Mucosa of descending colon (tissue), 3 donors: ENCODE measurements around the gene FN3K. TPM values are rescaled to one million over a fixed set of nuclear protein-coding genes. Genes with fewer than 3 reads are reported as not detected.
"Not testable (repeated sequence)": the region's sequence is repeated elsewhere in the genome, so short reads cannot be mapped to it uniquely, and the experiment has no call there.

Source experiments
- ATAC-seq: fragments of 200-7000 bp; cut with Tn5 transposase; one replicate; pipeline ENCODE4 v1.9.1; 2020; ENCODE audit warnings: mild to moderate bottlenecking, moderate library complexity
- DNase-seq, 3 donors: peaks; one replicate each; pipeline ENCODE4 v3.0.0-alpha.2; 2020
- H3K36me3 ChIP-seq: fragments of 200-600 bp; one replicate; pipeline ENCODE4 v1.8.0; 2021; ENCODE audit warnings: low read depth, mild to moderate bottlenecking
- H3K4me1 ChIP-seq: fragments of 200-600 bp; one replicate; pipeline ENCODE4 v1.8.0; 2021; ENCODE audit warnings: low read depth, mild to moderate bottlenecking
- H3K4me3 ChIP-seq: fragments of 200-600 bp; one replicate; pipeline ENCODE4 v1.8.0; 2021; ENCODE audit warnings: mild to moderate bottlenecking
- H3K9me3 ChIP-seq: fragments of 200-600 bp; one replicate; pipeline ENCODE4 v1.8.0; 2021; ENCODE audit warnings: mild to moderate bottlenecking
- intact Hi-C, 2 donors: fragments of 100-400 bp; cut with DNase I in 1 of 2; cut with micrococcal nuclease in 1 of 2; formaldehyde crosslinking; loops; one replicate each; pipeline versions ENCODE4 v1.11.0 to v1.11.1; 2022; cut with DNase I, micrococcal nuclease
- total RNA-seq, 3 donors: library from RNA; stranded (reverse); fragmentation: NEBNext Ultra II Directional in 2 of 3; extraction: Animal tissue kit (Norgen Biotek cat#: 25700) in 2 of 3; gene quantifications; one replicate each; pipeline versions ENCODE4 v1.2.1 to v1.2.4, GENCODE V29; 2021 to 2023
- TF ChIP-seq, protein P1 (sequence below): fragments of 200-600 bp; IDR thresholded peaks from one replicate; pipeline ENCODE4 v1.8.0; 2022; ENCODE audit warnings: antibody characterized with exemption, mild to moderate bottlenecking
- donor health status: DM: no; HTN: no; CAD: no; lungs with moderate emphysema.
- donor health status: DM: no; HTN: no; CAD: no.
- donor health status: DM: no; HTN: yes; CAD: no.

Gene FN3K
- total RNA-seq, 3 donors from 2014 or later = 39.4 to 45.5 (median 40.8) TPM

DNA sequence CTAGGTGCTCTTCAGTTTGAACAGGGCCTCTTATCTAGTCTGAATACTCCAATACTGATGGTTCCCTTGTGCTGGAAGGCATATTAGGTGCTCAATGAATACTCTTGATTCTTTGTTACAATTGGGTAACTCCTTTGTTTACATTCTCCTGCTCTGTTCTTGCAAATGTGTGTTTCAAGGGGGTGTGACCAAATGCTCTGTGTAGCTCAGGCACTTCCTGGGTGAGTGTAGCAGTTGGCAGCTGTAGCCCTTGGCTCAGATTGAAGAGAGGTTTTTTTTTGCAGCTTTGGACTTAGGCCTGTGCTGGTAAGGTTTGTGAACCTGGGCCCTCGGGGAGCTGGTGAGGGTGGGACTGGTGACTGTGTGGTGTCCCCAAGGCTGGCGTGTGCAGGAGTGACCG is 36.6 kb downstream of the FN3K start:
- intact Hi-C loops = no loop called here
- TF ChIP-seq, protein P1, sequence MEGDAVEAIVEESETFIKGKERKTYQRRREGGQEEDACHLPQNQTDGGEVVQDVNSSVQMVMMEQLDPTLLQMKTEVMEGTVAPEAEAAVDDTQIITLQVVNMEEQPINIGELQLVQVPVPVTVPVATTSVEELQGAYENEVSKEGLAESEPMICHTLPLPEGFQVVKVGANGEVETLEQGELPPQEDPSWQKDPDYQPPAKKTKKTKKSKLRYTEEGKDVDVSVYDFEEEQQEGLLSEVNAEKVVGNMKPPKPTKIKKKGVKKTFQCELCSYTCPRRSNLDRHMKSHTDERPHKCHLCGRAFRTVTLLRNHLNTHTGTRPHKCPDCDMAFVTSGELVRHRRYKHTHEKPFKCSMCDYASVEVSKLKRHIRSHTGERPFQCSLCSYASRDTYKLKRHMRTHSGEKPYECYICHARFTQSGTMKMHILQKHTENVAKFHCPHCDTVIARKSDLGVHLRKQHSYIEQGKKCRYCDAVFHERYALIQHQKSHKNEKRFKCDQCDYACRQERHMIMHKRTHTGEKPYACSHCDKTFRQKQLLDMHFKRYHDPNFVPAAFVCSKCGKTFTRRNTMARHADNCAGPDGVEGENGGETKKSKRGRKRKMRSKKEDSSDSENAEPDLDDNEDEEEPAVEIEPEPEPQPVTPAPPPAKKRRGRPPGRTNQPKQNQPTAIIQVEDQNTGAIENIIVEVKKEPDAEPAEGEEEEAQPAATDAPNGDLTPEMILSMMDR = no peak
- H3K9me3 ChIP-seq = no peaks in the 10 kb centered on the region
- no peaks in the 10 kb centered on the region for H3K36me3 ChIP-seq
- H3K4me1 ChIP-seq = peaks cover 13% of the 10 kb centered on the region
- H3K4me3 ChIP-seq = no peak overlapping the region
- ATAC-seq (peak; percentile 91), DNase-seq (peak; percentile 55 to 65 (median 62))

DNA sequence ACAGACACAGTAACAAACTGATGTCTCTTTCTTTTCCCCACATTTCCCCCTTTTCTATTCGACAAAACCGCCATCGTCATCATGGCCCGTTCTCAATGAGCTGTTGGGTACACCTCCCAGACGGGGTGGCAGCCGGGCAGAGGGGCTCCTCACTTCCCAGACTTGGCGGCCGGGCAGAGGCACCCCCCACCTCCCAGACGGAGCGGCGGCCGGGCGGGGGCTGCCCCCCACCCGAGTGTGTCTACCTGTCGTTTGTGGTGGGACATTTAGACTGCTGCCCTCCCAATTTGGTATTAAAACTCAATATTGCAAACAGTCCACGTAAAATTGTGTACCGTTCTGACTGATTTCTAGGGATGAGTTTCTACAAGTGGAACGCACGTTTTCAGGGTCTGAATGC is 39.0 kb downstream of the FN3K start:
- DNase-seq, ATAC-seq, H3K4me3 ChIP-seq, intact Hi-C loops, H3K36me3 ChIP-seq, H3K9me3 ChIP-seq: not testable (repeated sequence)
- H3K4me1 ChIP-seq = peaks cover 13% of the 10 kb centered on the region

DNA sequence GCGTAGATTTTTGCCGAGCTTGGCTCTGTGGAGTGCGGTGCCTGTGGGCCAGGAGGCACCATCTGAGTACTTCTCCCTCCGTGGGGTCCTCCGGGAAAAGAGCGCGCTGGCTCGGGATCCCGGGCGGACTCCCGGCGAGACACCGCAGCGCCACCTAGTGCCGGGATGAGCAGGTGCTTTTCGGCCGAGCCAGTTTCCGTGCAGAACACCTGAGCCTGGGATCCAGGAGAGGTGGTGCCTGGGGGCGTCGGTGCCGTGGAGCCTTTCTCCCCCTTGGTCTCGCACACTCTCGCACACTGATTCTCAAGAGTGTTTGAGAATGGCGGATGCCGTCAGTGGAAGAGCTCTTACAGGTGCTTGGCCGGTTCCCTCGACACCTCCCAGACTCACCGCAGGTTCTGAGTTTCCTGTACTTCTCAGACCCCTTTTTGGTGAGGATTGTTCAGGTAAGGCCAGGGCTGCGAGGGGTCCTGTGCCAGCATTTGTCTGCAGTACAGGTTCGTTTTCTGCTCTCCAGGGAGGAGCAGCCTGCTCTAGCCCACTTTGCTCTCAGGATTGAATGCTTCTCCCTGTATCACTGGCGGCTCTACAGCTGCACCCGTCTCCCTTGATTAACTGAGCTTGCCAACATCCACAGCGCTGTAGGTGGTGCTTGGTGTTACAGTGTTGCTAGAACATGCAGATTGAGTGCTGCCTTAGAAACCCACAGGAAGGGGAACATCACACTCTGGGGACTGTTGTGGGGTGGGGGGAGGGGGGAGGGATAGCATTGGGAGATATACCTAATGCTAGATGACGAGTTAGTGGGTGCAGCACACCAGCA is 39.8 kb downstream of the FN3K start:
- H3K36me3 ChIP-seq = no peaks in the 10 kb centered on the region
- peaks cover 13% of the 10 kb centered on the region for H3K4me1 ChIP-seq
- intact Hi-C loops = no loop called here
- H3K4me3 ChIP-seq = no peak overlapping the region
- DNase-seq (peak; percentile 72 to 83 (median 82)), ATAC-seq (peak; percentile 73)
- no peaks in the 10 kb centered on the region for H3K9me3 ChIP-seq
- TF ChIP-seq, protein P1 = peak; percentile 83

DNA sequence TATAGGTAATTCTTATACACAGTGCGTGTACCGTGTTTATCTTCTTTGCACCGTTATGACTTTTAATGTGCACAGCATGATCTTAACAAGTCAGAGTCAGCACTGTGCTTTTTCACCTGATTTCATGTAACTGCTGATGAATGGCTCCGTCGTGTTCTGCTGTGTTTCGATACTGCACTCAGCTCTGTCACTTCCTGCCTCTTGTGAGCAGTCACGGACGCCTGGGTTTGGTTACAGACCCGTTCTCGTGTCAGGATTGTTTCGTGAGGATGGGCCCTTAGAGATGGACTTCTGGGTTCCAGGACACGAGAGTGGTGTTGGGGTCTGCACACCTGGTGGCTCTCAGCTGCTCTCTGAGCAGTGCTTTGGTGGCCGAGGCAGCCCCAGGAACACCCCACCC is 41.0 kb downstream of the FN3K start:
- no peak for DNase-seq
- intact Hi-C loops = no loop called here
- TF ChIP-seq, protein P1 = no peak
- H3K4me3 ChIP-seq = no peak overlapping the region
- no peaks in the 10 kb centered on the region for H3K9me3 ChIP-seq
- peaks cover 13% of the 10 kb centered on the region for H3K4me1 ChIP-seq
- ATAC-seq = no peak
- no peaks in the 10 kb centered on the region for H3K36me3 ChIP-seq

DNA sequence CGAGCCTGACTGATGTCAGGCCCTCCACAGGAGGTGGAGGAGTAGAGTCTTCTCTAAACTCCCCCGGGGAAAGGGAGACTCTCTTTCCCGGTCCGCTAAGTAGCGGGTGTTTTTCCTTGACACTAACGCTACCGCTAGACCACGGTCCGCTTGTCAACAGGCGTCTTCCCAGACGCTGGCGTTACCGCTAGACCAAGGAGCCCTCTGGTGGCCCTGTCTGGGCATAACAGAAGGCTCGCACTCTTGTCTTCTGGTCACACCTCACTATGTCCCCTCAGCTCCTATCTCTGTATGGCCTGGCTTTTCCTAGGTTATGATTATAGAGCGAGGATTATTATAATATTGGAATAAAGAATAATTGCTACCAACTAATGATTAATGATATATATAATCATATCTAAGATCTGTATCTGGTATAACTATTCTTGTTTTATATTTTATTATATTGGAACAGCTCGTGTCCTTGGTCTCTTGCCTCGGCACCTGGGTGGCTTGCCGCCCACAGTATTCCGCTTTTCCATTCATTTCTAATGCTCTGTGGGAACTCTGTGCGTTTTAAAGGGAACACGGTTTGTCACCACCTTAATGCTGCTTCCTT is 42.5 kb downstream of the FN3K start:
- H3K36me3 ChIP-seq, H3K4me3 ChIP-seq, DNase-seq, ATAC-seq, H3K4me1 ChIP-seq, intact Hi-C loops, H3K9me3 ChIP-seq: not testable (repeated sequence)

DNA sequence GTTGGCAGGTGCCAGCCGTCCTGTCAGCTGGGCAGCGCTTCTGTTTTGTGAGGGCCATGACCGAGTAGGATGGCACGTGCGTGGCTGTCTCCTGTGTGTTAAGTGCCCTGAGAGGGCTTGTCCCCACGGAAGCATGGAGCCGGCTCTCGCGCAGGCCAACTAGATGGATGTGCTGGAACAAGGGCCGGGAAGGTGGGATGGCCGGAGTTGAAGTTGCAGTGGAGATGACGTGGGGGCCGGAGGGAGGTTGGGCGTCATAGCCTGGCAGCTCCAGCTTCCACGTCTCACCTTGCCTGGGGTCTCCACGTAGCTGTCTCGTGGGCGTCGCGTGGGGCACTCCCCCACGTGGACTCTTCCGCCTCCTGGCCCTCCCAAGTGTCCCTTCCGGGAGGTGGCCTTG is 44.1 kb downstream of the FN3K start:
- no peaks in the 10 kb centered on the region for H3K9me3 ChIP-seq
- DNase-seq (no peak), ATAC-seq (no peak)
- intact Hi-C loops = no loop called here
- peaks cover 5% of the 10 kb centered on the region for H3K4me1 ChIP-seq
- no peaks in the 10 kb centered on the region for H3K36me3 ChIP-seq
- H3K4me3 ChIP-seq = no peak overlapping the region
- TF ChIP-seq, protein P1 = no peak
